ENCODE measurements around the gene PTPRM. TPM values are rescaled to one million over a fixed set of nuclear protein-coding genes. Genes with fewer than 3 reads are reported as not detected.

The PTPRM gene
- total and polyA plus RNA-seq, 4 donors: 61.1 to 146 (median 87.5) TPM

- Histone ChIP-seq H3K9me3 (ENCODE audit: control insufficient read depth in 4 of 4, insufficient read depth in 3 of 4, low read length in 3 of 4) (no peaks in the 10 kb centered on the region), H3K4me1 (ENCODE audit: control insufficient read depth in 5 of 5, insufficient read depth in 5 of 5, low read length in 5 of 5) (peaks cover 0 to 8% (median 4%) of the 10 kb centered on the region in 5 donors), H3K27me3 (ENCODE audit: control insufficient read depth in 3 of 3, insufficient read depth in 3 of 3, low read length in 2 of 3) (no peaks in the 10 kb centered on the region), H3K9ac (ENCODE audit: insufficient read depth in 1 of 2, low read length in 2 of 2) (peak overlapping the region in 1 of 2 donors; percentile 26), H3K36me3 (ENCODE audit: control insufficient read depth in 4 of 4, insufficient read depth in 4 of 4, low read length in 4 of 4) (peaks cover 0 to 3% (median 0%) of the 10 kb centered on the region in 4 donors), H3K4me3 (no peak overlapping the region), H3K27ac (ENCODE audit: low read depth in 1 of 2, low read length in 1 of 2) (peak overlapping the region; percentile 35 to 63)
- ATAC-seq (ENCODE audit: insufficient read depth, low FRiP score) (peak; percentile 73), DNase-seq (peak; percentile 25 to 66 (median 32))
- 82 to 83% methylated on average over 7 of the region's 7 CpGs for WGBS, 2 donors
- TF ChIP-seq CTCF (IDR thresholded peaks at IDR 0.05; ENCODE audit: control extremely low read depth, extremely low read depth): no peak
Measured at GRCh38 chr18:7946734-7947377, 379.7 kb downstream of the PTPRM start.

GRCh38 chr18:7950380-7951136, 383.4 kb downstream of the PTPRM start:
- DNase-seq (no peak), ATAC-seq (ENCODE audit: insufficient read depth, low FRiP score) (no peak)
- H3K27ac ChIP-seq (ENCODE audit: low read depth in 1 of 2, low read length in 1 of 2): no peak overlapping the region
- no peak overlapping the region for H3K4me3 ChIP-seq
- H3K9me3 ChIP-seq (ENCODE audit: control insufficient read depth in 4 of 4, insufficient read depth in 3 of 4, low read length in 3 of 4): no peaks in the 10 kb centered on the region
- no peaks in the 10 kb centered on the region for H3K27me3 ChIP-seq (ENCODE audit: control insufficient read depth in 3 of 3, insufficient read depth in 3 of 3, low read length in 2 of 3)
- H3K9ac ChIP-seq (ENCODE audit: insufficient read depth in 1 of 2, low read length in 2 of 2): no peak overlapping the region
- peaks cover 4 to 16% (median 5%) of the 10 kb centered on the region in 5 donors for H3K4me1 ChIP-seq (ENCODE audit: control insufficient read depth in 5 of 5, insufficient read depth in 5 of 5, low read length in 5 of 5)
- WGBS, 2 donors: 90 to 91% methylated on average over 6 of the region's 6 CpGs
- no peak for TF ChIP-seq CTCF (IDR thresholded peaks at IDR 0.05; ENCODE audit: control extremely low read depth, extremely low read depth)
- peaks cover 0 to 4% (median 2%) of the 10 kb centered on the region in 4 donors for H3K36me3 ChIP-seq (ENCODE audit: control insufficient read depth in 4 of 4, insufficient read depth in 4 of 4, low read length in 4 of 4)

GRCh38 chr18:7953095-7953958, 386.2 kb downstream of the PTPRM start:
- peaks cover 0 to 13% (median 5%) of the 10 kb centered on the region in 5 donors for H3K4me1 ChIP-seq (ENCODE audit: control insufficient read depth in 5 of 5, insufficient read depth in 5 of 5, low read length in 5 of 5)
- no peaks in the 10 kb centered on the region for H3K9me3 ChIP-seq (ENCODE audit: control insufficient read depth in 4 of 4, insufficient read depth in 3 of 4, low read length in 3 of 4)
- DNase-seq (no peak), ATAC-seq (ENCODE audit: insufficient read depth, low FRiP score) (no peak)
- H3K9ac ChIP-seq (ENCODE audit: insufficient read depth in 1 of 2, low read length in 2 of 2): no peak overlapping the region
- H3K27ac ChIP-seq (ENCODE audit: low read depth in 1 of 2, low read length in 1 of 2): no peak overlapping the region
- H3K4me3 ChIP-seq: no peak overlapping the region
- H3K36me3 ChIP-seq (ENCODE audit: control insufficient read depth in 4 of 4, insufficient read depth in 4 of 4, low read length in 4 of 4): peaks cover 0 to 4% (median 2%) of the 10 kb centered on the region in 4 donors
- WGBS, 2 donors: 94% methylated on average over 8 of the region's 8 CpGs
- no peak for TF ChIP-seq CTCF (IDR thresholded peaks at IDR 0.05; ENCODE audit: control extremely low read depth, extremely low read depth)
- H3K27me3 ChIP-seq (ENCODE audit: control insufficient read depth in 3 of 3, insufficient read depth in 3 of 3, low read length in 2 of 3): no peaks in the 10 kb centered on the region

Measured in lung (tissue), 12 donors.